Loucy (cell line): ENCODE results near the gene TLR5.

Source experiments
- EZH2phosphoT487 ChIP-seq: fragments of 200-600 bp; IDR thresholded peaks from 2 replicates; pipeline ENCODE4 v1.6.1; 2018; ENCODE audit warnings: antibody characterized with exemption, mild to moderate bottlenecking, moderate library complexity, borderline replicate concordance
- TF ChIP-seq, protein P1 (sequence below): fragments of 200-600 bp; sonication (generic); conservative IDR thresholded peaks from 2 replicates; pipeline ENCODE4 v1.5.1; 2014; ENCODE audit warnings: mild to moderate bottlenecking, antibody characterized with exemption, low read length

DNA sequence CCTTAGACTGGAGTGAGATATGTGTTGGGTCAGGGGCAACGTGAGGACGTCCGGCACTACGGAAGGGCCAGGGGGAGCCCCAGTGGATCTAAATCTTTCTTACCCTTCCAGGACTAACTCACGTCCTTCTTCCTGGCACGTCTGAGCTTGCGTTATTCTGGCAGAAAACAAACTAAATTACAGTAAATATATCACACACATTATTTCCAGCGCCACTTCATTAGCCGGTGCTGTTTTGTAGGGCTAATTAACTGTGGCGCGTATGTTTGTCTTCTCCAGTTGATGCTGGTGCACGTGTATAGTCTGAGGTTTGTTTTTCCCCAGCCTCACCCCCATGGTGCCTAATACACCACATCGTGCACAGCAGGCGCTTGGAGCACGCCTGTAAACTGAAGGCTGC is 59.2 kb downstream of the TLR5 start:
- TF ChIP-seq, protein P1, sequence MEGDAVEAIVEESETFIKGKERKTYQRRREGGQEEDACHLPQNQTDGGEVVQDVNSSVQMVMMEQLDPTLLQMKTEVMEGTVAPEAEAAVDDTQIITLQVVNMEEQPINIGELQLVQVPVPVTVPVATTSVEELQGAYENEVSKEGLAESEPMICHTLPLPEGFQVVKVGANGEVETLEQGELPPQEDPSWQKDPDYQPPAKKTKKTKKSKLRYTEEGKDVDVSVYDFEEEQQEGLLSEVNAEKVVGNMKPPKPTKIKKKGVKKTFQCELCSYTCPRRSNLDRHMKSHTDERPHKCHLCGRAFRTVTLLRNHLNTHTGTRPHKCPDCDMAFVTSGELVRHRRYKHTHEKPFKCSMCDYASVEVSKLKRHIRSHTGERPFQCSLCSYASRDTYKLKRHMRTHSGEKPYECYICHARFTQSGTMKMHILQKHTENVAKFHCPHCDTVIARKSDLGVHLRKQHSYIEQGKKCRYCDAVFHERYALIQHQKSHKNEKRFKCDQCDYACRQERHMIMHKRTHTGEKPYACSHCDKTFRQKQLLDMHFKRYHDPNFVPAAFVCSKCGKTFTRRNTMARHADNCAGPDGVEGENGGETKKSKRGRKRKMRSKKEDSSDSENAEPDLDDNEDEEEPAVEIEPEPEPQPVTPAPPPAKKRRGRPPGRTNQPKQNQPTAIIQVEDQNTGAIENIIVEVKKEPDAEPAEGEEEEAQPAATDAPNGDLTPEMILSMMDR: no peak
- no peak for TF ChIP-seq EZH2phosphoT487
